Rectal smooth muscle tissue (tissue), 1 donor: ENCODE measurements around the gene PROCA1.
"Not testable (repeated sequence)": the region's sequence is repeated elsewhere in the genome, so short reads cannot be mapped to it uniquely, and the experiment has no call there.

ENCODE experiments used
- H3K27ac ChIP-seq: one replicate; pipeline ENCODE4 v1.7.0; 2013; ENCODE audit warnings: low read depth, low read length, inconsistent platforms
- H3K27me3 ChIP-seq: one replicate; pipeline ENCODE4 v1.7.0; 2013; ENCODE audit warnings: low read length; ENCODE audit not compliant: control insufficient read depth, insufficient read depth
- H3K36me3 ChIP-seq: one replicate; pipeline ENCODE4 v1.7.0; 2013; ENCODE audit warnings: low read length; ENCODE audit not compliant: control insufficient read depth, insufficient read depth
- H3K4me1 ChIP-seq: one replicate; pipeline ENCODE4 v1.7.0; 2013; ENCODE audit warnings: low read length; ENCODE audit not compliant: control insufficient read depth, insufficient read depth
- H3K4me3 ChIP-seq: one replicate; pipeline ENCODE4 v1.7.0; 2013; ENCODE audit warnings: low read length
- H3K9ac ChIP-seq: one replicate; pipeline ENCODE4 v1.7.0; 2013; ENCODE audit warnings: low read length

The PROCA1 gene

DNA sequence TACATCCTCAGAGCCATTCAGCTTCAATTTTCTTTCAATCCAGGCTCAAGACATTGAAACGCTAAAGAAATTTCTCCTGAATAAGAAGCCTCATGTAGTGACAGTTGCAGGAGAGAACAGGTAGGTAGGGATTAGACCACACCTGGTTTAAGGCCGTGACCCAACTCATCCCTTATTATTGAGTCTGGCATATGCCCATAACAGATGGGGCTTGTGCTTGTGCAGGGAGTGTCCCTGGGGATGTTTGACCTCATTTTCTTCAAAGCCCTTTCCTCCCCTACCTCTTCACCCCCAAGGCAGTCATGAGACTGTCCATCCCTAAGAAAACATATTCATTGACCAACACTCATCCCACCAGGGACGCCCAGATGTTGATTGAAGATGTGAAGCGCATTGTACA is 25.4 kb downstream of the PROCA1 start:
- H3K9ac ChIP-seq = no peak overlapping the region
- H3K27me3 ChIP-seq = no peaks in the 10 kb centered on the region
- no peaks in the 10 kb centered on the region for H3K4me1 ChIP-seq
- H3K4me3 ChIP-seq = no peak overlapping the region
- H3K36me3 ChIP-seq = peaks cover 75% of the 10 kb centered on the region
- H3K27ac ChIP-seq = no peak overlapping the region

GRCh38 chr17:28685366-28685765 is 26.3 kb downstream of the PROCA1 start:
- Histone ChIP-seq H3K27me3 (no peaks in the 10 kb centered on the region), H3K27ac (no peak overlapping the region), H3K9ac (no peak overlapping the region), H3K4me3 (no peak overlapping the region), H3K36me3 (peaks cover 73% of the 10 kb centered on the region), H3K4me1 (no peaks in the 10 kb centered on the region)

GRCh38 chr17:28684963-28685362 is 26.7 kb downstream of the PROCA1 start:
- H3K4me3 ChIP-seq = no peak overlapping the region
- H3K36me3 ChIP-seq = peaks cover 69% of the 10 kb centered on the region
- H3K9ac ChIP-seq = no peak overlapping the region
- H3K27me3 ChIP-seq = no peaks in the 10 kb centered on the region
- no peaks in the 10 kb centered on the region for H3K4me1 ChIP-seq
- no peak overlapping the region for H3K27ac ChIP-seq

DNA sequence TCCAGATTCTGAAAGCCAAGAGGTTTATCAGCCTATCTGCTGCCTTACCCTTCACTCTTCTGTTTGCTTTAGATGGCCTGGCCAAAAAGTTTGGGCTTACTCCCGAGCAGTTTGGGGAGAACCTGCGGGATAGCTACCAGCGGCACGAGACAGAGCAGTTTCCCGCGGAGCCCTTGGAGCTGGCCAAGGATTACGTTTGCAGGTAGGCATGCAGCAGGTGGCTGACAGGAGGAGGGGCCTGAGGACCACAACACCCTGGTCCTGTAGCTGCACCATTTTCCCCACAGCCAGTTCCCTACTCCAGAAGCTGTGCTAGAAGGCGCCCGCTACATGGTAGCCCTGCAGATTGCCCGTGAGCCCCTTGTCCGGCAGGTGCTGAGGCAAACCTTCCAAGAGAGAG is 29.0 kb downstream of the PROCA1 start:
- H3K27ac ChIP-seq = no peak overlapping the region
- no peaks in the 10 kb centered on the region for H3K4me1 ChIP-seq
- H3K27me3 ChIP-seq = no peaks in the 10 kb centered on the region
- no peak overlapping the region for H3K9ac ChIP-seq
- no peak overlapping the region for H3K4me3 ChIP-seq
- H3K36me3 ChIP-seq = peaks cover 67% of the 10 kb centered on the region

- no peak overlapping the region for H3K4me3 ChIP-seq
- H3K4me1 ChIP-seq = no peaks in the 10 kb centered on the region
- no peak overlapping the region for H3K9ac ChIP-seq
- H3K36me3 ChIP-seq = peaks cover 65% of the 10 kb centered on the region
- no peaks in the 10 kb centered on the region for H3K27me3 ChIP-seq
- H3K27ac ChIP-seq = no peak overlapping the region
Measured at GRCh38 chr17:28675980-28676379, 35.7 kb downstream of the PROCA1 start.

DNA sequence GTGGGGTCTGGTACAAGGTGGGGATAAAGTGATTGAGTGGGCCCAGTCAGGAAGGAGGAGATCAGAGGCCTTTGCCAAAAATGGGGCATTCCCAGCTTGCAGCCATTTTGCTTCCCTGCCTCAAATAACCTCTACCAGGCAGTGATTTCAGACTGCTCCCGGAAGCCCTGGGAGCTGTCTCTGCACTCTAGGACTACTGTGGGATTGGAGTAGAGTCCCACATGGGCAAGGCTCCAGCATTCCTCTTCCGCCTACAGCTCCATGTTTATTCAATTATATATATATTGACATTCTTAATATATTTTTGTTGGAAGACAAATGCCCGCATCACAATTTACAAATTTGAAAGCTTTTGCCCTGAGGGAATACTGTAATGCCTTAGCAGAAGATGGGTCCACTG is 36.2 kb downstream of the PROCA1 start:
- no peak overlapping the region for H3K27ac ChIP-seq
- no peaks in the 10 kb centered on the region for H3K27me3 ChIP-seq
- H3K4me3 ChIP-seq = no peak overlapping the region
- no peaks in the 10 kb centered on the region for H3K4me1 ChIP-seq
- H3K36me3 ChIP-seq = peaks cover 65% of the 10 kb centered on the region
- H3K9ac ChIP-seq = no peak overlapping the region

GRCh38 chr17:28669918-28670317 is 41.8 kb downstream of the PROCA1 start:
- Histone ChIP-seq H3K36me3 (peaks cover 33% of the 10 kb centered on the region), H3K27me3 (no peaks in the 10 kb centered on the region), H3K4me1 (no peaks in the 10 kb centered on the region)

DNA sequence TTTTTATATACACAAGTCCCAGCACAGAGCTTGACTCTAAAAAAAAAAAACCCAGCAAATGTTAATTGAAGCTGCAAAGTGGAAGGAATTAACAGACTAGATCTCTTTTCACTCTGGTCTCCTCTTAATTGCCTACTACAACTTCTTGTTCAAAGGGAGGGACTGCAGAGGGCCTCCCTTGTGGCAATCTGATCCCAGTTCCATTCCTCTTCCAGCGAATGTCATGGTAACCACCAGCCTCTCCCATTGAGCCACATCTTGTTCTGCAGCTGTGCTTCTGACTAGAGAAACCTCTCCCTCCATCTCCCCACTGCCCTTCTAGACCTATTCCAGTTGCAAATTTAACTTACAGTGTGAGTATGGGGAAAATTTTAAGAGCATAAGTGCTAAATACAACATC is 43.8 kb downstream of the PROCA1 start:
- peaks cover 17% of the 10 kb centered on the region for H3K36me3 ChIP-seq
- H3K27me3 ChIP-seq = no peaks in the 10 kb centered on the region
- H3K4me1 ChIP-seq = peaks cover 9% of the 10 kb centered on the region
- no peak overlapping the region for H3K4me3 ChIP-seq
- no peak overlapping the region for H3K9ac ChIP-seq
- H3K27ac ChIP-seq = no peak overlapping the region

More at GRCh38 chr17:28669918-28670317, 41.8 kb downstream of the PROCA1 start:
- Histone ChIP-seq H3K4me3 (no peak overlapping the region), H3K27ac (no peak overlapping the region), H3K9ac (no peak overlapping the region)

DNA sequence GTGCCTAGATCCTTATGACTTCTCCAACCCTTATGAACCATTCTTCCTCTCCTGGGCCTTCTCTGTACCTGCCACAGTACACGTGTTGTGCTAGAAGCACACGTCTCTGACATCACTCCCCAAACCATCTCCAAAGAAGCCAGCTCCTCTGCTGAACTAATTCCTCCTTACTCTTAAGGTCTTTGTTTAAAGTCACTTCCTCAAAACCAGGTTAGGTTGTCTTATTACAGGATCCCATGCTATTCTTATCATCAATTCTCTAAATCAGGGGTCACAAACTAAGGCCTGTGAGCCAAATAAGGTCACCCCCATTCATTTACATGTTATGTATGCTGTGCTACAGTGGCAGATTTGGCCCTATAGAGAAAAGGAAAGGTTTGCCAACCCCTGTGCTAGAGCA is 45.7 kb downstream of the PROCA1 start:
- Histone ChIP-seq H3K27ac (no peak overlapping the region), H3K36me3 (peaks cover 10% of the 10 kb centered on the region), H3K4me3 (no peak overlapping the region), H3K27me3 (no peaks in the 10 kb centered on the region), H3K9ac (no peak overlapping the region), H3K4me1 (peaks cover 13% of the 10 kb centered on the region)

DNA sequence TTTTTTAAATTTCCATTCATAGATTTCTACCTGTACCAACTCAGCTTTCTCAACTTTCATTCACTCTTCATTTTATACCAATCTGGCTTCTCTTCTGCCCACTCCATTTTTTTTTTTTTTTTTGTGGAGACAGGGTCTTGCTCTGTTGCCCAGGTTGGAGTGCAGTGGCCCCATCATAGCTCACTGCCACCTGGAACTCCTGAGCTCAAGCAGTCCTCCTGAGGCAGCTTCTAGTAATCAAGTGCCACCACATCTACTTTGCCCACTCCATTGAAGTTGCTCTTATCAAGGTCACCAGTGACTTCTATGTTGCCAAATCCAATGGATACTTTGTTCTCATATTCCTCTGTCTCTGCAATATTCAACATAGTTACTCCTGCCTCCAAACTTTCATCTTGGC is 48.0 kb downstream of the PROCA1 start:
- Histone ChIP-seq H3K27ac (no peak overlapping the region), H3K4me1 (peaks cover 16% of the 10 kb centered on the region), H3K4me3 (no peak overlapping the region), H3K27me3 (no peaks in the 10 kb centered on the region), H3K36me3 (peaks cover 9% of the 10 kb centered on the region), H3K9ac (no peak overlapping the region)

DNA sequence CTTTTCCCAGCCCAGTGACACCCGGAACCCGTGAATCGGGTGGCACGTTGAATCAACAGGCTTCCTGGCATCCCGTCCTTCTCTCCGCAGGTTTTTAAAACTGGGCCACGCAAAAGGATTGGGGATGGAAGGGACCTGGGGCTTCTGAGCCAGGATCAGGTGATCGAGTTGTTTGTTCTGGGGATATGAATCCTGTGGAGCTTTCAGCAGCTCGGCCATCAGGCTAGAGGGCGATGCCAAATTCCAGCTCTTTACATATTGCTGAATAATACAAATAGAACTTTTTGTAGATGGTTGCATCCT is 49.2 kb downstream of the PROCA1 start:
- Histone ChIP-seq H3K27me3 (no peaks in the 10 kb centered on the region), H3K27ac (peak overlapping the region; percentile 97), H3K4me1 (peaks cover 16% of the 10 kb centered on the region), H3K9ac (peak overlapping the region; percentile 96), H3K36me3 (peaks cover 11% of the 10 kb centered on the region), H3K4me3 (peak overlapping the region; percentile 80)

DNA sequence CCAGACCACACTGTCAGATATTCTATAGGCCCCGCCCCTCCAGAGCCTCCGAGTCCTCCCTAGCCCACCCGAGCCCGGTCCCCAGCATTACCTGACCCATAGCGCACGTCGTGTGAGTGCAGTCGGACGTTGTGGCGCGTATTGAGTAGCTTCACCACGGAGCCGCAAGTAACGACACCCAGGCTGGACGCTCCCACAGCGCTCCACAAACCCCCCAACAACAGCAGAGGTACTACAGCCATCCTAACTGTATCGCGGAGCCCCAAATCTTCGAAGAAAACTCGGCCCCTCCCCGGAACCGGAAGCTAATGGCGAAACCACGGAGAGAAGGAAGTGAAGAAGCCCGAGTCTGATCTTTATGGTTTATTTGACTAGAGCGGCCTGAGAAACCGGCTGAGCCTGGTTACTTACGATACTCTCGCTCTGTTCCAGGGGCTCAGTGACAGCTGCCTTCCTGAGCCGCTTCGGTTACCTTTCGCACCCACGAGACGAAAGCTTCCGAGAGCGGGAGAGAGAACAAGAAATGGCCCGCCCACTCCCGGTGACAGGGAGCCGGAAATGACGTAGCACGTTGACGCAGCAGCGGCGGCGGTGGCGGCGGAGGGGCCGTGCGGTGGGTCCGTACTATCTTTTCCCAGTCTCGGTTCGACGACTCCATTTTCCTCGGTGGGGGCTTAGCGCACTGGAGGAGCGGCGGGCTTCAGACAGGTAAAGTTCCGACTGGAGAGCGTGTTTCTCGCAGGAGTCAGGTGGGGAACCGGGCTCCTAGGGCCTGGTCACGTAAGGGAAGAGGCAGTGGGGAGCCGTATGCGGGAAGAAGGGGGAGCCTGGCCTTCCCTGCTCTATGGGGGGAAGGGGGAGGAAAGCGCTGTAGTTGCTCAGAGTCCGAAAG is 49.8 kb downstream of the PROCA1 start, which contains the start of the genes SDF2 and SUPT6H:
TSS of gene SDF2 (minus strand) at position 272 of the 892 bp plus-strand sequence. CDS start at position 242, 30 bp downstream.
TSS of gene SUPT6H (plus strand) at position 571 of the 892 bp plus-strand sequence. CDS start 11,197 bp downstream, outside the sequence.
- H3K36me3 ChIP-seq = peaks cover 11% of the 10 kb centered on the region
- H3K4me1 ChIP-seq = peaks cover 16% of the 10 kb centered on the region
- H3K9ac ChIP-seq = peak within 1 kb of the TSS; percentile 96
- H3K27ac ChIP-seq = peak within 1 kb of the TSS; percentile 97
- H3K4me3 ChIP-seq = peak within 1 kb of the TSS; percentile 80
- H3K27me3 ChIP-seq = no peaks in the 10 kb centered on the region

- Histone ChIP-seq H3K36me3 (peaks cover 12% of the 10 kb centered on the region), H3K4me1 (peaks cover 16% of the 10 kb centered on the region)
- H3K27me3 ChIP-seq, H3K4me3 ChIP-seq, H3K9ac ChIP-seq, H3K27ac ChIP-seq: not testable (repeated sequence)
Measured at GRCh38 chr17:28659497-28659881, 52.2 kb downstream of the PROCA1 start.
